Testis (tissue), 5 donors: ENCODE results near the gene MT1F. TPM values are rescaled to one million over a fixed set of nuclear protein-coding genes. Genes with fewer than 3 reads are reported as not detected.

ENCODE experiments used
- DNase-seq: peaks from one replicate; pipeline ENCODE4 v3.0.0-alpha.2; 2019
- H3K27ac ChIP-seq, 2 donors: fragments of 200-600 bp; sonication (generic); one replicate each; pipeline ENCODE4 v1.5.1; 2019
- H3K27me3 ChIP-seq: fragments of 200-600 bp; sonication (generic); one replicate; pipeline ENCODE4 v1.5.1; 2019
- H3K36me3 ChIP-seq: fragments of 200-600 bp; sonication (generic); one replicate; pipeline ENCODE4 v1.5.1; 2017; ENCODE audit warnings: low read depth; ENCODE audit errors: missing control alignments
- H3K4me1 ChIP-seq: fragments of 200-600 bp; sonication (generic); one replicate; pipeline ENCODE4 v1.5.1; 2019
- H3K4me3 ChIP-seq, 2 donors: fragments of 200-600 bp; sonication (generic); one replicate each; pipeline ENCODE4 v1.5.1; 2017 to 2019
- H3K9me3 ChIP-seq: fragments of 200-600 bp; sonication (generic); one replicate; pipeline ENCODE4 v1.5.1; 2017
- POLR2A ChIP-seq: fragments of 450-650 bp; IDR thresholded peaks from one replicate; pipeline ENCODE4 v1.6.1; 2017; ENCODE audit warnings: antibody characterized with exemption, mild to moderate bottlenecking, moderate library complexity
- WGBS, 2 donors: methylation state at CpG; one replicate each; pipeline ENCODE4 v1.1.5; 2018; 5-methylcytosine and 5-hydroxymethylcytosine counted together
- intact Hi-C: fragments of 100-400 bp; cut with DNase I; formaldehyde crosslinking; loops from one replicate; pipeline ENCODE4 v1.15.1; 2023; ENCODE audit warnings: low total_unique reads
- long read RNA-seq, 2 donors: transcript quantifications; one replicate each; lab custom pipeline, GENCODE V29; 2026
- polyA plus RNA-seq: library from polyadenylated mRNA; stranded (reverse); fragments of 350-450 nt; fragmentation: Illumina TruSeq; extraction: RNeasy Lipid Tissue Mini Kit (QIAGEN cat#74804); gene quantifications from one replicate; pipeline ENCODE4 v1.2.3, GENCODE V29; 2014; ENCODE audit warnings: low read depth, low replicate concordance; ENCODE audit not compliant: insufficient read depth
- total RNA-seq, 2 donors: library from RNA; depleted of rRNA; stranded (reverse); fragments of >200 nt; gene quantifications; one replicate each; pipeline ENCODE4 v1.2.3, GENCODE V29; 2016
- TF ChIP-seq, protein P1 (sequence below), 3 experiments: fragments of 450-650 bp in 2 of 3; fragments of 200-600 bp in 1 of 3; sonication (generic) in 1 of 3; IDR thresholded peaks; one replicate each; pipeline ENCODE4 v1.5.1; 2016 to 2019; ENCODE audit warnings: antibody characterized with exemption in 3 of 3, mild to moderate bottlenecking in 2 of 3, moderate library complexity in 1 of 3

Gene MT1F
- total RNA-seq (1 to 10 TPM; 3.6 to 8.1 TPM), polyA plus RNA-seq (15.4 TPM)
- long read RNA-seq, donor 1, transcript MT1F-201 (3 exons, 690 nt) = major isoform, 9 of 11 reads
- long read RNA-seq, donor 1, partial matches to known transcripts = 0 of 11 reads
- long read RNA-seq, donor 1, other reads (novel, unspliced or antisense) = 0 of 11 reads
- long read RNA-seq, donor 2, transcript MT1F-201 (3 exons, 690 nt) = major isoform, 5 of 5 reads
- long read RNA-seq, donor 2, partial matches to known transcripts = 0 of 5 reads
- long read RNA-seq, donor 2, other reads (novel, unspliced or antisense) = 0 of 5 reads

DNA sequence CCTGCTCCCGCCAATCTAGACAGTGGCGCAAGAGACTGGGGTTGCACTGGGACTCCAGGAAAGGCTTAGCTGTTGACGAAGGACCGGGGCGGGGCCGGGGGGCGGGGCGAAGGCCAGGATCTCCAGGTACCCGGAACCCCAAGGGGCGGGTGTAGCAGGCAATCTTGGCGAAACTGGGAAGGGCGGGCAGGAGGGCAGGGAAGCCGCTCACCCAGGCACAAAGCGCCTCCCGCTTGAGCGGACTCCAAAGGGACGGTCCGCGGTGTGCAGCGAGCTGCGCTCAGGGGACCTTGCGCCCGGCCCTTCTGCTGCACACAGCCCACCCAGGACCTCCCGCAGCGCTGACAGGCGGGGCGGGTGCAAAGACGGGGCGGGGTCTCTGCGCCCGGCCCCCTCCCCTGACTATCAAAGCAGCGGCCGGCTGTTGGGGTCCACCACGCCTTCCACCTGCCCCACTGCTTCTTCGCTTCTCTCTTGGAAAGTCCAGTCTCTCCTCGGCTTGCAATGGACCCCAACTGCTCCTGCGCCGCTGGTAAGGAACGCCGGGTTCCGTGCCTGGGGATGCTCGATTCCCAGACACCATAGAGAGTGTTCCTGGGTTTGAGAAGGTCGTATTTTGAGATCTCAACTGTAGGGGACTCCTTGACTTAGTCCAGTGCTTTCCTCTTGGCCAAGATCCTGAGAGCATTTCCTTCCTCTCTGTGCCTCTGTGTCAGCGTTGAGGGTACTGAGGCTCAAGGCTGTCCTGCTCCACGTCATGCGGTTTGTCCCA is at the start of gene MT1F:
Gene MT1F, plus strand, starts transcription at position 405 of the 772 bp plus-strand sequence. Its CDS starts 100 bp downstream, at position 505.
- peak within 1 kb of the TSS in 1 of 2 donors; percentile 25 for H3K27ac ChIP-seq
- no peaks in the 10 kb centered on the region for H3K27me3 ChIP-seq
- no peaks in the 10 kb centered on the region for H3K36me3 ChIP-seq
- H3K4me3 ChIP-seq = peak within 1 kb of the TSS; percentile 29 to 60
- H3K9me3 ChIP-seq = no peaks in the 10 kb centered on the region
- DNase-seq = peak; percentile 85
- intact Hi-C loops = no loop called here
- no peak for TF ChIP-seq POLR2A
- TF ChIP-seq, protein P1, sequence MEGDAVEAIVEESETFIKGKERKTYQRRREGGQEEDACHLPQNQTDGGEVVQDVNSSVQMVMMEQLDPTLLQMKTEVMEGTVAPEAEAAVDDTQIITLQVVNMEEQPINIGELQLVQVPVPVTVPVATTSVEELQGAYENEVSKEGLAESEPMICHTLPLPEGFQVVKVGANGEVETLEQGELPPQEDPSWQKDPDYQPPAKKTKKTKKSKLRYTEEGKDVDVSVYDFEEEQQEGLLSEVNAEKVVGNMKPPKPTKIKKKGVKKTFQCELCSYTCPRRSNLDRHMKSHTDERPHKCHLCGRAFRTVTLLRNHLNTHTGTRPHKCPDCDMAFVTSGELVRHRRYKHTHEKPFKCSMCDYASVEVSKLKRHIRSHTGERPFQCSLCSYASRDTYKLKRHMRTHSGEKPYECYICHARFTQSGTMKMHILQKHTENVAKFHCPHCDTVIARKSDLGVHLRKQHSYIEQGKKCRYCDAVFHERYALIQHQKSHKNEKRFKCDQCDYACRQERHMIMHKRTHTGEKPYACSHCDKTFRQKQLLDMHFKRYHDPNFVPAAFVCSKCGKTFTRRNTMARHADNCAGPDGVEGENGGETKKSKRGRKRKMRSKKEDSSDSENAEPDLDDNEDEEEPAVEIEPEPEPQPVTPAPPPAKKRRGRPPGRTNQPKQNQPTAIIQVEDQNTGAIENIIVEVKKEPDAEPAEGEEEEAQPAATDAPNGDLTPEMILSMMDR (IDR thresholded peaks at IDR 0.05) = no peak
- no peaks in the 10 kb centered on the region for H3K4me1 ChIP-seq
- WGBS, 2 donors = 5 to 16% methylated on average over 7 to 45 of the region's 46 CpGs

DNA sequence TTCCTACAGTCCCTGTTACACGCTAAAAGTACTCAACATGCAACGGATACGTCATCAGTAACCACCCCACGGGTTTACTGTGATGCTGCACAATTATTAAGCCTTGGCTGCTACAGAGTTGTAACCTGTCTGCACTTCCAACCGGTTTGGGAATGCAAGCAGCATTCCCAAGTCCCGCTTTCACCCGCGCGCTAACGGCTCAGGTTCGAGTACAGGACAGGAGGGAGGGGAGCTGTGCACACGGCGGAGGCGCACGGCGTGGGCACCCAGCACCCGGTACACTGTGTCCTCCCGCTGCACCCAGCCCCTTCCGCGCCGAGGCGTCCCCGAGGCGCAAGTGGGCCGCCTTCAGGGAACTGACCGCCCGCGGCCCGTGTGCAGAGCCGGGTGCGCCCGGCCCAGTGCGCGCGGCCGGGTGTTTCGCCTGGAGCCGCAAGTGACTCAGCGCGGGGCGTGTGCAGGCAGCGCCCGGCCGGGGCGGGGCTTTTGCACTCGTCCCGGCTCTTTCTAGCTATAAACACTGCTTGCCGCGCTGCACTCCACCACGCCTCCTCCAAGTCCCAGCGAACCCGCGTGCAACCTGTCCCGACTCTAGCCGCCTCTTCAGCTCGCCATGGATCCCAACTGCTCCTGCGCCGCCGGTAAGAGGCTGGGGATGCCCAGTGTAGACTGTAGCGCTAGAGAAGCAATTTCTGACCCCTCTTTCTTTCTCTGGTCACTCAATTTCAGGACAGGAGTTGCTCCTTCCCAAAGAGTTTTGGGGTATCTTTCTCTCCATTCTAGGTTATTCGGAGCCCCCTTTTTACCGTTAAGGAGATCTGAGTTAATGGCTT is 49.5 kb upstream of the MT1F start, which contains the start of gene MT2A:
Gene MT2A, plus strand, starts transcription at position 542 of the 833 bp plus-strand sequence. Its CDS starts 72 bp downstream, at position 614.
- TF ChIP-seq, protein P1 (IDR thresholded peaks at IDR 0.05) = no peak
- TF ChIP-seq POLR2A = no peak
- DNase-seq = peak; percentile 96
- peaks cover 38% of the 10 kb centered on the region for H3K4me1 ChIP-seq
- peak within 1 kb of the TSS; percentile 38 to 54 for H3K4me3 ChIP-seq
- WGBS, 2 donors = 4 to 25% methylated on average over 14 to 53 of the region's 62 CpGs
- peak within 1 kb of the TSS; percentile 85 to 86 for H3K27ac ChIP-seq
- H3K36me3 ChIP-seq = no peaks in the 10 kb centered on the region
- H3K9me3 ChIP-seq = no peaks in the 10 kb centered on the region
- intact Hi-C loops = no loop called here
- no peaks in the 10 kb centered on the region for H3K27me3 ChIP-seq

DNA sequence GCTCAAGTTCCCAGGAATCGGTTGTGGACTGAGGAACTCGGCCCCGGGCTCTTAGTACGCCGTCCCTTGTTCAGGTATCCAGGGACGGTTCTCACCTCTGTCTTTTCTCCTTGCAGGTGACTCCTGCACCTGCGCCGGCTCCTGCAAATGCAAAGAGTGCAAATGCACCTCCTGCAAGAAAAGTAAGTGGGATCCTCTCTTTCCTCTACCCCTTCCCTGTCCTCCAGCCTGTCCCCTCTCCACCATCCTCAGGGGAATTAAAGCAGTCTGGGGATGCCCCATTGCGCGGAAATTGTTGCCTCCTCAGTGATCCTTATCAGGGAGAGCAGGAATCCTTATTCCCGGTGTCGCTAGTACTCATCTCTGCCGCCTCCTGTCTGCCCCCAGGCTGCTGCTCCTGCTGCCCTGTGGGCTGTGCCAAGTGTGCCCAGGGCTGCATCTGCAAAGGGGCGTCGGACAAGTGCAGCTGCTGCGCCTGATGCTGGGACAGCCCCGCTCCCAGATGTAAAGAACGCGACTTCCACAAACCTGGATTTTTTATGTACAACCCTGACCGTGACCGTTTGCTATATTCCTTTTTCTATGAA is 48.8 kb upstream of the MT1F start:
- Histone ChIP-seq H3K4me1 (peaks cover 38% of the 10 kb centered on the region), H3K27ac (peak overlapping the region; percentile 85 to 86), H3K36me3 (no peaks in the 10 kb centered on the region), H3K27me3 (no peaks in the 10 kb centered on the region), H3K9me3 (no peaks in the 10 kb centered on the region), H3K4me3 (peak overlapping the region; percentile 38 to 54)
- intact Hi-C loops = no loop called here
- TF ChIP-seq POLR2A = no peak
- TF ChIP-seq, protein P1 (IDR thresholded peaks at IDR 0.05) = no peak
- no peak for DNase-seq
- 1 to 2% methylated on average over 16 to 21 of the region's 21 CpGs for WGBS, 2 donors

DNA sequence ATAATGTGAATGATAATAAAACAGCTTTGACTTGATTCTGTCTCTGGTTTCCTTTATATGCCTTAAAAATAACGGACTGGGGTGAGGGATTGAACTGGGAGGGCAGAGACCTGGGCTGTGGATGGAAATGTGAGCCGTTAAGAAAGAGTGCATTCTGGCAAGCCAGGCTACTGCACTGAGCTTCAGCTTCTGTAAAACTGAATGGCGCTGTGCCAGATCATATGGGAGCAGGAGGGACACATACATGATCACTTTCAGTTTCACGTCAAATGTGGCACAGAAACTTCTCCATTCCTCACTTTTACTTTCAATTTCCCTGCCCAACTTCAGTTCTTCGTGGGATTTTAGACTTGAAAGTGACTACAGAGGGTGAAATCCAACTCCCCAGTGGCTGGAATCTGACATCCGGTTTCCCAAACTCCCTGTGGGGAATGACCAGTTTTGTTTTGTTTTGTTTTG is 48.3 kb upstream of the MT1F start:
- TF ChIP-seq, protein P1 (IDR thresholded peaks at IDR 0.05) = no peak
- no peak for TF ChIP-seq POLR2A
- intact Hi-C loops = no loop called here
- no peaks in the 10 kb centered on the region for H3K27me3 ChIP-seq
- peak overlapping the region; percentile 38 to 54 for H3K4me3 ChIP-seq
- H3K36me3 ChIP-seq = no peaks in the 10 kb centered on the region
- WGBS, 2 donors = 1% methylated on average over 6 of the region's 6 CpGs
- peaks cover 38% of the 10 kb centered on the region for H3K4me1 ChIP-seq
- peak; percentile 70 for DNase-seq
- H3K9me3 ChIP-seq = no peaks in the 10 kb centered on the region
- H3K27ac ChIP-seq = peak overlapping the region in 1 of 2 donors; percentile 86
